PC-9 (cell line): Measurements from ENCODE around the gene SSC4D. TPM values are rescaled to one million over a fixed set of nuclear protein-coding genes. Genes with fewer than 3 reads are reported as not detected.
"Not testable (repeated sequence)": the region's sequence is repeated elsewhere in the genome, so short reads cannot be mapped to it uniquely, and the experiment has no call there.

Experiments
- BruUV-seq: library from RNA; stranded (reverse); fragments of 400-500 nt; replicated peaks from 2 replicates; lab custom pipeline; 2021; lab: Mats Ljungman, UMichigan
- CTCF ChIA-PET: fragments of 300-600 bp; sonication (Branson Sonifier 250); formaldehyde crosslinking; loops from one replicate; lab custom pipeline; 2022; ENCODE audit warnings: antibody characterized with exemption; lab: Charles Lee
- POLR2A ChIA-PET: fragments of 300-600 bp; sonication (Branson Sonifier 250); formaldehyde crosslinking; loops from one replicate; lab custom pipeline; 2022; ENCODE audit warnings: antibody characterized with exemption; ENCODE audit not compliant: unreplicated experiment; lab: Charles Lee
- DNase-seq, 2 experiments: peaks; one replicate each; pipeline versions ENCODE4 v3.0.0 to v3.0.0-alpha.2; 2015 to 2022; ENCODE audit warnings: mixed read lengths in 1 of 2
- H2AFZ ChIP-seq: fragments of 200-600 bp; sonication (generic); 2 replicates; pipeline ENCODE4 v1.8.1; 2017; ENCODE audit warnings: antibody characterized with exemption
- H3F3A ChIP-seq: fragments of 200-600 bp; sonication (generic); 2 replicates; pipeline ENCODE4 v1.8.1; 2017; ENCODE audit warnings: antibody characterized with exemption, mild to moderate bottlenecking, low read depth; ENCODE audit not compliant: insufficient read depth
- H3K27ac ChIP-seq: fragments of 200-600 bp; sonication (generic); 2 replicates; pipeline ENCODE4 v1.6.1; 2016; ENCODE audit warnings: mixed run types
- H3K27me3 ChIP-seq: fragments of 200-600 bp; sonication (generic); 2 replicates; pipeline ENCODE4 v1.6.1; 2016; ENCODE audit warnings: low read depth, mixed run types; ENCODE audit not compliant: insufficient read depth
- H3K36me3 ChIP-seq: fragments of 200-600 bp; sonication (generic); 2 replicates; pipeline ENCODE4 v1.6.1; 2016; ENCODE audit warnings: low read depth, mixed run types
- H3K4me1 ChIP-seq: fragments of 200-600 bp; sonication (generic); replicated peaks from 2 replicates; pipeline ENCODE4 v1.6.1; 2016; ENCODE audit warnings: mixed run types; ENCODE audit not compliant: insufficient read depth
- H3K4me2 ChIP-seq: fragments of 200-600 bp; sonication (generic); 2 replicates; pipeline ENCODE4 v1.6.1; 2017; ENCODE audit warnings: mixed run types
- H3K4me3 ChIP-seq: fragments of 200-600 bp; sonication (generic); 2 replicates; pipeline ENCODE4 v1.6.1; 2016; ENCODE audit warnings: mixed run types
- H3K79me2 ChIP-seq: fragments of 200-600 bp; sonication (generic); 2 replicates; pipeline ENCODE4 v1.6.1; 2017; ENCODE audit warnings: low read depth, mixed run types
- H3K9me2 ChIP-seq: fragments of 200-600 bp; sonication (generic); 2 replicates; pipeline ENCODE4 v1.8.1; 2017; ENCODE audit warnings: mild to moderate bottlenecking; ENCODE audit not compliant: insufficient read depth
- H3K9me3 ChIP-seq: fragments of 200-600 bp; sonication (generic); 2 replicates; pipeline ENCODE4 v1.8.1; 2016; ENCODE audit warnings: low read depth; ENCODE audit not compliant: insufficient read depth
- H4K20me1 ChIP-seq: fragments of 200-600 bp; sonication (generic); 2 replicates; pipeline ENCODE4 v1.8.1; 2017; ENCODE audit not compliant: insufficient read depth
- EZH2 ChIP-seq: fragments of 200-600 bp; sonication (generic); IDR thresholded peaks from 2 replicates; pipeline ENCODE4 v1.8.0; 2017; ENCODE audit warnings: antibody characterized with exemption, low read depth
- intact Hi-C: fragments of 100-400 bp; cut with micrococcal nuclease; formaldehyde crosslinking; loops from one replicate; pipeline ENCODE4 v1.10.0; 2022; ENCODE audit not compliant: unreplicated experiment
- total RNA-seq: library from RNA; stranded (reverse); gene quantifications from 2 replicates; pipeline ENCODE4 v1.2.3, GENCODE V29; 2021
- TF ChIP-seq, protein P1 (sequence below): fragments of 200-600 bp; sonication (generic); conservative IDR thresholded peaks from 2 replicates; pipeline ENCODE4 v1.6.1; 2017; ENCODE audit warnings: mixed run types, antibody characterized with exemption, mild to moderate bottlenecking, moderate library complexity

Gene SSC4D
- total RNA-seq, 1 experiment from 2014 or later: 3.5 TPM

GRCh38 chr7:76428149-76428823, 18.8 kb upstream of the SSC4D start:
- intact Hi-C loops: no loop called here
- H3K27me3 ChIP-seq: no peaks in the 10 kb centered on the region
- no TSS peak for BruUV-seq
- H3K9me2 ChIP-seq: no peaks in the 10 kb centered on the region
- TF ChIP-seq EZH2: no peak
- TF ChIP-seq, protein P1, sequence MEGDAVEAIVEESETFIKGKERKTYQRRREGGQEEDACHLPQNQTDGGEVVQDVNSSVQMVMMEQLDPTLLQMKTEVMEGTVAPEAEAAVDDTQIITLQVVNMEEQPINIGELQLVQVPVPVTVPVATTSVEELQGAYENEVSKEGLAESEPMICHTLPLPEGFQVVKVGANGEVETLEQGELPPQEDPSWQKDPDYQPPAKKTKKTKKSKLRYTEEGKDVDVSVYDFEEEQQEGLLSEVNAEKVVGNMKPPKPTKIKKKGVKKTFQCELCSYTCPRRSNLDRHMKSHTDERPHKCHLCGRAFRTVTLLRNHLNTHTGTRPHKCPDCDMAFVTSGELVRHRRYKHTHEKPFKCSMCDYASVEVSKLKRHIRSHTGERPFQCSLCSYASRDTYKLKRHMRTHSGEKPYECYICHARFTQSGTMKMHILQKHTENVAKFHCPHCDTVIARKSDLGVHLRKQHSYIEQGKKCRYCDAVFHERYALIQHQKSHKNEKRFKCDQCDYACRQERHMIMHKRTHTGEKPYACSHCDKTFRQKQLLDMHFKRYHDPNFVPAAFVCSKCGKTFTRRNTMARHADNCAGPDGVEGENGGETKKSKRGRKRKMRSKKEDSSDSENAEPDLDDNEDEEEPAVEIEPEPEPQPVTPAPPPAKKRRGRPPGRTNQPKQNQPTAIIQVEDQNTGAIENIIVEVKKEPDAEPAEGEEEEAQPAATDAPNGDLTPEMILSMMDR: no peak
- ChIA-PET POLR2A (no interaction called here), CTCF (interaction anchor here (0.6 kb wide), 1 partner anchor 44 kb away, joined by 3 read pairs; no protein-coding TSS in a partner anchor)
- H4K20me1 ChIP-seq: no peaks in the 10 kb centered on the region
- peaks cover 23% of the 10 kb centered on the region for H3K4me1 ChIP-seq
- no peaks in the 10 kb centered on the region for H3K36me3 ChIP-seq
- H2AFZ ChIP-seq: no peak overlapping the region
- DNase-seq: no peak
- H3F3A ChIP-seq: peaks cover 16% of the 10 kb centered on the region
- no peak overlapping the region for H3K4me2 ChIP-seq
- H3K9me3 ChIP-seq: no peaks in the 10 kb centered on the region
- no peaks in the 10 kb centered on the region for H3K79me2 ChIP-seq
- no peak overlapping the region for H3K4me3 ChIP-seq
- no peak overlapping the region for H3K27ac ChIP-seq

GRCh38 chr7:76427635-76428034, 18.1 kb upstream of the SSC4D start:
- Histone ChIP-seq H3K27me3 (no peaks in the 10 kb centered on the region), H3K9me3 (no peaks in the 10 kb centered on the region), H2AFZ (no peak overlapping the region), H3K4me2 (no peak overlapping the region), H3K4me1 (peaks cover 29% of the 10 kb centered on the region), H3K27ac (no peak overlapping the region), H4K20me1 (no peaks in the 10 kb centered on the region), H3K79me2 (no peaks in the 10 kb centered on the region), H3K9me2 (no peaks in the 10 kb centered on the region), H3K4me3 (no peak overlapping the region), H3F3A (peaks cover 20% of the 10 kb centered on the region), H3K36me3 (no peaks in the 10 kb centered on the region)
- CTCF ChIA-PET: no interaction called here
- TF ChIP-seq, protein P1: no peak
- no peak for TF ChIP-seq EZH2
- no TSS peak for BruUV-seq
- intact Hi-C loops: no loop called here
- DNase-seq: no peak
- POLR2A ChIA-PET: interaction anchor here (0.6 kb wide), 1 partner anchor 90 kb away, joined by 11 read pairs; no protein-coding TSS in a partner anchor

DNA sequence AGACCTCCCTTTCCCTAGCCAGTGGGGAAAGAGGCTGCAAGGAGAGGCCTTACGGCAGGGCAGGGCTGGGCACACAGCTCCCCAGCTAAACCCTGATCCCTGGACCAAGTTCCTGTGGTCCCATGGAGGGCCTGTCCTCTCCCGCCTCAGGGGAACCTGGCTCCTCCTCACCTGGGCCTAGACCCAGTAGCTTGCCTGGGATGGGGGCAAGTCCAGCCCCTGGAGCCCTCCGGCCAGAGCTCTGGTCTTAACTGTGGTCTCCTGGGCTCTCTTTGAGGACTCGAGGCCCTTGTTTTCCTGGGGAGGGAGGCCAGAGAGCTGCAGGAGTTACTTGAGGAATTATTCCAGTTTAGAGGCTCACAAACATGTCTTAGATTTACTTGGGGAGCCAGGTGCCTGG, 16.7 kb upstream of the SSC4D start:
- TF ChIP-seq, protein P1: no peak
- no peak for TF ChIP-seq EZH2
- POLR2A ChIA-PET: no interaction called here
- no peak for DNase-seq
- intact Hi-C loops: no loop called here
- no TSS peak for BruUV-seq
- Histone ChIP-seq H3K4me2 (no peak overlapping the region), H3K9me3 (no peaks in the 10 kb centered on the region), H3K79me2 (no peaks in the 10 kb centered on the region), H3K4me3 (no peak overlapping the region), H3K27me3 (no peaks in the 10 kb centered on the region), H3F3A (peaks cover 33% of the 10 kb centered on the region), H2AFZ (no peak overlapping the region), H3K27ac (no peak overlapping the region), H3K9me2 (no peaks in the 10 kb centered on the region), H4K20me1 (no peaks in the 10 kb centered on the region), H3K36me3 (no peaks in the 10 kb centered on the region), H3K4me1 (peaks cover 41% of the 10 kb centered on the region)
- CTCF ChIA-PET: no interaction called here

DNA sequence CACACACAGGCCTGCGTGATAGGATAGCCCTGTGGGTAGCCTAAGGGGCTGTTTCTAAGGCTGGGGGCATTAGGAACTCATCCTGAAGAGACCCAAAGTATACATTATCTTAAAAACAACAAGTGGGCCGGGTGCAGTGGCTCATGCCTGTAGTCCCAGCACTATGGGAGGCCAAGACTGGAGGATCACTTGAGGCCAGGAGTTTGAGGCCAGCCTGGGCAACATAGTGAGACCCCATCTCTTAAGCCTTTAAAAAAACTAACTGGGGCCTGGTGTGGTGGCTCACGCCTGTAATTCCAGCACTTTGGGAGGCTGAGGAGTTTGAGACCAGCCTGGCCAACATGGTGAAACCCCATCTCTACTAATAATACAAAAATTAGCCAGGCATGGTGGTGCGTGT, 16.1 kb upstream of the SSC4D start:
- H3K27me3 ChIP-seq, H3K9me3 ChIP-seq, H4K20me1 ChIP-seq, H3K9me2 ChIP-seq, H3K4me2 ChIP-seq, H3K27ac ChIP-seq, H3K4me3 ChIP-seq, H2AFZ ChIP-seq, intact Hi-C loops, H3K36me3 ChIP-seq, BruUV-seq, POLR2A ChIA-PET, H3K79me2 ChIP-seq, DNase-seq: not testable (repeated sequence)
- peaks cover 33% of the 10 kb centered on the region for H3F3A ChIP-seq
- CTCF ChIA-PET: interaction anchor here (0.6 kb wide), 1 partner anchor 26 kb away, joined by 18 read pairs; no protein-coding TSS in a partner anchor
- peaks cover 46% of the 10 kb centered on the region for H3K4me1 ChIP-seq
